Esophagus (tissue), 2 donors: ENCODE data around the gene ISG20L2. TPM values are rescaled to one million over a fixed set of nuclear protein-coding genes. Genes with fewer than 3 reads are reported as not detected.

Experiments used
- H3K27ac ChIP-seq, 2 donors: one replicate each; pipeline ENCODE4 v1.5.1; 2013; ENCODE audit warnings: low read depth in 2 of 2, mild to moderate bottlenecking in 2 of 2, inconsistent platforms in 1 of 2, low read length in 1 of 2, moderate library complexity in 1 of 2
- H3K27me3 ChIP-seq, 2 donors: one replicate each; pipeline ENCODE4 v1.6.1; 2013; ENCODE audit warnings: low read length in 2 of 2, control low read depth in 1 of 2, mild to moderate bottlenecking in 1 of 2; ENCODE audit not compliant: insufficient read depth in 2 of 2, control insufficient read depth in 1 of 2
- H3K36me3 ChIP-seq, 2 donors: one replicate each; pipeline ENCODE4 v1.6.1; 2013; ENCODE audit warnings: low read length in 1 of 2; ENCODE audit not compliant: control insufficient read depth in 2 of 2, insufficient read depth in 2 of 2
- H3K4me1 ChIP-seq, 2 donors: one replicate each; pipeline ENCODE4 v1.6.1; 2013; ENCODE audit warnings: low read length in 1 of 2; ENCODE audit not compliant: control insufficient read depth in 2 of 2, insufficient read depth in 2 of 2
- H3K4me3 ChIP-seq, 2 donors: one replicate each; pipeline ENCODE4 v1.5.1; 2013; ENCODE audit warnings: low read length in 2 of 2, mild to moderate bottlenecking in 2 of 2, low read depth in 1 of 2, moderate library complexity in 1 of 2
- H3K9me3 ChIP-seq, 2 donors: one replicate each; pipeline ENCODE4 v1.6.1; 2013; ENCODE audit warnings: mild to moderate bottlenecking in 2 of 2, low read depth in 1 of 2, low read length in 1 of 2, moderate library complexity in 1 of 2; ENCODE audit not compliant: control insufficient read depth in 2 of 2, insufficient read depth in 1 of 2
- WGBS, 2 donors: extraction: QIAGEN DNeasy Blood & Tissue Kit; methylation state at CpG; one replicate each; pipeline ENCODE4 v1.1.7; 2013; 5-methylcytosine and 5-hydroxymethylcytosine counted together
- polyA plus RNA-seq, 2 donors: library from polyadenylated mRNA; stranded (reverse); fragments of 200-250 nt; gene quantifications; one replicate each; pipeline ENCODE4 v1.2.3, GENCODE V29; 2013
- donor health status: healthy with polysubstance abuse.
- donor health status: Bipolar disorder and iron deficiency.

ISG20L2 gene
- polyA plus RNA-seq, 2 donors: 8.5 to 16.5 TPM

DNA sequence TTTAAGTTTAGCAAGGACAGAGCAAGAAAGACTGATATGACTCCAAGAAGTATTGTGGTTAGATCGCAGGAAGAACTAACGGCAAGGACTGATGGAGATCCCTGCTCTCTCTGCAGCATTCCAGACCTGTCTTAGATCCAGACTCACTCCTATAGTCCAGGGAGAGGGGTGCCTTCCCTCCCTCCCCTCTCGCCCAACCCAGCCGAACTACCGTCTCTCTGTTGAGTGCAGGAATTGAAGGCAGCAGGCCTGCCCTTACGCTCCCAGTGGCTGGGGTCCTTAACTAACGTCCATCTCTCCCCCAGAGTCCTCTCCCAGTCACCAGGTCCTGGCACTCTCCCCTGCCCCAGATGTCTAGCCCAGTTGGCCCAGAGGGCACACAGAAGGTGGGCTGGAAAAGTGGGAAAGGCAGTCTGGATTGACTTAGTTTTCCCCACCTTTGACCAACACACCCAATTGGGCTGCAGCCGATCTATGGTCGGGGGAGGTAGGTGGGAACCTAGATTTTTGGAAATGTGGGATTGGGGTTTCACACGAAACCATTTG, 24.3 kb downstream of the ISG20L2 start:
- Histone ChIP-seq H3K27ac (peak overlapping the region; percentile 65 to 87), H3K9me3 (no peaks in the 10 kb centered on the region), H3K36me3 (peaks cover 0 to 10% of the 10 kb centered on the region in 2 donors), H3K4me3 (peak overlapping the region; percentile 52 to 61), H3K4me1 (peaks cover 13 to 32% of the 10 kb centered on the region in 2 donors), H3K27me3 (no peaks in the 10 kb centered on the region)
- 35 to 43% methylated on average over 10 of the region's 10 CpGs for WGBS, 2 donors

DNA sequence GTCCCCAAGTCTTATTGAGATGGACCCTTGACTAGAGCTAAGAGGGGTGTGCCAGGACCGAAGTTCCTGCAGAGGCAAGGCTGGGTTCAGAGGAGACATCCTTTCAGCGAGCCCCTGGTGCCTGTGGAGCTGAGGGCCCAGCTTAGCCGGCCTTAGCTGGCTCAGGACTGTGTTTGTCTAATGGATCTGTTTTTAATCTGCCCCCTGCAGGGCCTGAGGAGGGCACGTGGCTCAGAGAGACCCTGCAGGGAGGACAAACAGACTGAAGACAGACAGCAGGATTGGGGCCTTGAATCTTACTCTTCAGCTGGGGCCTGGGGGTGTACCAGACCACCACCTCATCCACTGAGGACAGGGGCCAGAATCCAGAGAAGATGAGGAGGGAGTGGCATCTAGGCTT, 24.8 kb downstream of the ISG20L2 start:
- peaks cover 0 to 15% of the 10 kb centered on the region in 2 donors for H3K36me3 ChIP-seq
- H3K27me3 ChIP-seq: no peaks in the 10 kb centered on the region
- H3K27ac ChIP-seq: peak overlapping the region in 1 of 2 donors; percentile 87
- no peaks in the 10 kb centered on the region for H3K9me3 ChIP-seq
- 26 to 38% methylated on average over 4 of the region's 4 CpGs for WGBS, 2 donors
- H3K4me3 ChIP-seq: peak overlapping the region; percentile 52 to 61
- H3K4me1 ChIP-seq: peaks cover 13 to 27% of the 10 kb centered on the region in 2 donors

DNA sequence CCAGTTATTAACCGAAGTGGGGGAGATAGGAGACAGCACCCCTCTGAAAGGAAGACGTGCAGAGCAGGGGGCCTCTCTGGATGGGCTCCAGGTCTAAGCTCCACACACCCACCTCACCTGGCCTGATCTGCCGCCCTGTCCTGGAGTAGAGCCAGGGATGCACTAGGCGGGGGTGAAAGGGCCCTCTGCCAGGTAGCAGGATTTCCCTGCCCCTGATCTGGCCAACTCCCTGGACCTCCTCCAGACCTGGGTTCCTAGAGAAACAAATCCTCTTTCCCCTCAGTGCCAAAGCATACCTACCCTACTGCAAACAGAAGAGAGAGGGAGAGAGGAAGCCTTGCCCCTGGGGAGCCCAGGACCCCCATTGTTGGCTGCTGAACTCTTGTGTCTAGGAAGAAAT, 25.2 kb downstream of the ISG20L2 start:
- H3K4me1 ChIP-seq: peaks cover 13 to 25% of the 10 kb centered on the region in 2 donors
- H3K27ac ChIP-seq: peak overlapping the region in 1 of 2 donors; percentile 47
- H3K27me3 ChIP-seq: no peaks in the 10 kb centered on the region
- H3K9me3 ChIP-seq: no peaks in the 10 kb centered on the region
- peak overlapping the region; percentile 52 to 61 for H3K4me3 ChIP-seq
- 49 to 52% methylated on average over 4 of the region's 4 CpGs for WGBS, 2 donors
- H3K36me3 ChIP-seq: peaks cover 0 to 15% of the 10 kb centered on the region in 2 donors

DNA sequence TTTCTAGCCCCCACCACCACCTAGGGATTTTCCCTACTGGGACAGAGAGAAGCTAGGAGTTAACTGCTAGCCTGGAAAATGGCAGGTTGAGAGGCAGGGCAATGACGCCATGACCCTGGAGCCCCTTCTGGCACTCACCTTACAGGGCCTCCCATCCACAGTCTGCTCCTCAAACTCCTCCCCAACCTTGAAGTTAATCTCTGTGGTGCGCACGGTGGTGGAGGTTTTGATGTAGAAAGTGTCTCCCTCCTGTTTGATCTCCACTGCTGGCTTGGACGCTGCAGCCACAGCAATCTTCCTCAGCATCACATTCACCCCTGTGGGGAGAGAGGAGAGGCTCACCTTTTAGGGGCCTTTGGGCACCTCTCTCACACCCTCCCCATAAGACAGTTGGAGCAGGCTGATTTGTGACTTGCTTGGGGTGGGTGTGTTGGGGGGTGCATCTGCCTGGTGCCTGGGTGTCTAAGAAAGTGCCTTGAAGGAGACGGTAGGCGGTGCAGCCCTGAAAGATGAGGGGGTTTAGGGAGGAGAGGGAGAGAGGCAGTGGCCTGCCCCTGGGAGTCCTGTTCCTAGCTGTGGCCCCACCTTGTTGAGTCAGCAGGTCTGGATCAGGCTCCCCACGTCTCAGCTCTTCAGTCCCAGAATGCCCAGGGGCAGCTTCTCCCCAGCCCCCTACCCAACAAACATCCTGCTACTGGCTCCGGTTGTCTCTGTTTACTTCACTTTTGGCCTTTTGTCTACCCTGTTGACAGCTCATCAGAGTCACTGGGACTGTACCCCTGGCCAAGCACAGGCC, 27.6 kb downstream of the ISG20L2 start:
- Histone ChIP-seq H3K27me3 (no peaks in the 10 kb centered on the region), H3K4me3 (no peak overlapping the region), H3K9me3 (no peaks in the 10 kb centered on the region), H3K4me1 (peaks cover 10 to 15% of the 10 kb centered on the region in 2 donors), H3K27ac (peak overlapping the region in 1 of 2 donors; percentile 51), H3K36me3 (peaks cover 0 to 15% of the 10 kb centered on the region in 2 donors)
- WGBS, 2 donors: 70 to 75% methylated on average over 8 of the region's 8 CpGs

DNA sequence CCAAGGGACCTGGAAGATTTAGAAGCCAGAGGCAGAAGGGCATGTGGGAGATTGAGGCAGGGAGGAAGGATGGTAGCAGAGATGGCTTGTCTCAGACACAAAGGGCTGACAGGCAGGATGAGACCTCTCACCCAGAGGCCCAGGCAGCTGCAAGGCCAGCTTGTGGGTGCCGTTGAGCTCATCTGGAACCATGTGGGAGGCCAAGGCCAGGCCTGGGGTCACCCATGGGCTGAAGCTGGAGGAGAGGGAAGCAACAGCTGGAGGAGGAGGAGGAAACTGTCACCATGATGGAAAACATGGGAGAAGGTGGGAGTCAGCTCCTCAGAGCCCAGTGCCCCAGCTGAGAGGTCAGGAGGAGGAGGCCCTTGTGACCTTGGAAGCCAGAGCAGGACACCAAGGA, 29.6 kb downstream of the ISG20L2 start:
- no peak overlapping the region for H3K27ac ChIP-seq
- 75 to 85% methylated on average over 1 of the region's 1 CpG for WGBS, 2 donors

DNA sequence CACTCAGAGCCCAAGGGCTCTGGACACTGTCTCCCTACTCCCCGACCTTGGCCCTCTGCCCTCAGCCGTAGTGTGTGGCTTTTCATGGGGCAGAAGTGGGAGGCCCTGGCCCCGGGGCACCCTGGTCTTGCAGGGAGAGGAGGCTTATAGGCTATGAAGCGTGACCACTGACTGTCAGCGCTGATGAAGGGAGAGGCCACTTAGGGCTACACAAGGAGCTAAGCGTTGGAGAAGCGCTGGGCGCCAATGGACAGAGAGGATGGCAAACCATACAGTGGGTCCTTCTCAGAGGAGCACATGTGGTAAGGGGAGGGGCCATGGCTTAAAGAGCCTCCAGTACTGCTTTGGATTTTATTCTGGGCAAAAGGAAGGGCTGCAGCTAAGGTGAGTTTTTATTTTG, 31.1 kb downstream of the ISG20L2 start:
- H3K27ac ChIP-seq: no peak overlapping the region
- peaks cover 6 to 19% of the 10 kb centered on the region in 2 donors for H3K4me1 ChIP-seq
- no peaks in the 10 kb centered on the region for H3K27me3 ChIP-seq
- 59 to 65% methylated on average over 8 of the region's 8 CpGs for WGBS, 2 donors
- no peak overlapping the region for H3K4me3 ChIP-seq
- peaks cover 0 to 15% of the 10 kb centered on the region in 2 donors for H3K36me3 ChIP-seq
- no peaks in the 10 kb centered on the region for H3K9me3 ChIP-seq

More for the DNA sequence above, 29.6 kb downstream of the ISG20L2 start:
- Histone ChIP-seq H3K4me1 (peaks cover 6 to 14% of the 10 kb centered on the region in 2 donors), H3K27me3 (no peaks in the 10 kb centered on the region), H3K4me3 (no peak overlapping the region), H3K36me3 (peaks cover 0 to 15% of the 10 kb centered on the region in 2 donors), H3K9me3 (no peaks in the 10 kb centered on the region)

DNA sequence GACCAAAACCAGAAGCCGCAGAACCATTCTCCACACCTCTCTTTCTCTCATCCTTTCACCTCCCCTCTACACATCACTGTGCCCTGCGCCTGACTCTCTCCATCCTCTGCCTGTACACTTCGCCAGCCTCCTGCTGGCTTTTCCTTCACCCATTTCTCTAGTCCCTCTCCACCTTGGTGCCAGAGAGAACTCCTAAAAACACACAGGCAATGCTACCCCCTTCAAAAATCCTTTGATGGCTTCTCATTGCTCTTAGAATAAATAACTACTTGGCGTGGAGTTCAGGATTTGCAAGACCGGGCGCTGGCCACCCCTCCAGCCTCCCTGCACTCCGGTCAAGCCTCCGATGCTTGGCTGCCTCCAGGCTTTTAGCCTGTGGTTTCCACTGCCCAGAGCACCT, 31.8 kb downstream of the ISG20L2 start:
- no peaks in the 10 kb centered on the region for H3K9me3 ChIP-seq
- H3K4me3 ChIP-seq: no peak overlapping the region
- H3K36me3 ChIP-seq: peaks cover 0 to 15% of the 10 kb centered on the region in 2 donors
- 89 to 90% methylated on average over 8 of the region's 8 CpGs for WGBS, 2 donors
- H3K27ac ChIP-seq: no peak overlapping the region
- H3K27me3 ChIP-seq: no peaks in the 10 kb centered on the region
- H3K4me1 ChIP-seq: peaks cover 6 to 26% of the 10 kb centered on the region in 2 donors

DNA sequence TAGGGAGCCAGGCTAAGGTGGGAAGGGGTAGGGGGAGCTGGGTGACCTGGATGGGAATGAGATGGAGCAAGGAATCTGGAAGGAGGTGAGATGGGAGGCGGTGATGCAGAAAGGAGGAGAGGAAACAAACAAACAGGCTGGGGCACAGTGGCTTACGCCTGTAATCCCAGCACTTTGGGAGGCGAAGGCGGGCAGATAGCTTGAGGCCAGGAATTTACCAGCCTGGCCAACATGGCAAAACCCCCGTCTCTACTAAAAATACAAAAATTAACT, 33.9 kb downstream of the ISG20L2 start:
- WGBS, 2 donors: 52 to 78% methylated on average over 5 of the region's 5 CpGs
- Histone ChIP-seq H3K36me3 (peaks cover 0 to 5% of the 10 kb centered on the region in 2 donors), H3K27ac (peak overlapping the region; percentile 69 to 88), H3K4me3 (peak overlapping the region in 1 of 2 donors; percentile 7), H3K27me3 (no peaks in the 10 kb centered on the region), H3K9me3 (no peaks in the 10 kb centered on the region), H3K4me1 (peaks cover 0 to 37% of the 10 kb centered on the region in 2 donors)

DNA sequence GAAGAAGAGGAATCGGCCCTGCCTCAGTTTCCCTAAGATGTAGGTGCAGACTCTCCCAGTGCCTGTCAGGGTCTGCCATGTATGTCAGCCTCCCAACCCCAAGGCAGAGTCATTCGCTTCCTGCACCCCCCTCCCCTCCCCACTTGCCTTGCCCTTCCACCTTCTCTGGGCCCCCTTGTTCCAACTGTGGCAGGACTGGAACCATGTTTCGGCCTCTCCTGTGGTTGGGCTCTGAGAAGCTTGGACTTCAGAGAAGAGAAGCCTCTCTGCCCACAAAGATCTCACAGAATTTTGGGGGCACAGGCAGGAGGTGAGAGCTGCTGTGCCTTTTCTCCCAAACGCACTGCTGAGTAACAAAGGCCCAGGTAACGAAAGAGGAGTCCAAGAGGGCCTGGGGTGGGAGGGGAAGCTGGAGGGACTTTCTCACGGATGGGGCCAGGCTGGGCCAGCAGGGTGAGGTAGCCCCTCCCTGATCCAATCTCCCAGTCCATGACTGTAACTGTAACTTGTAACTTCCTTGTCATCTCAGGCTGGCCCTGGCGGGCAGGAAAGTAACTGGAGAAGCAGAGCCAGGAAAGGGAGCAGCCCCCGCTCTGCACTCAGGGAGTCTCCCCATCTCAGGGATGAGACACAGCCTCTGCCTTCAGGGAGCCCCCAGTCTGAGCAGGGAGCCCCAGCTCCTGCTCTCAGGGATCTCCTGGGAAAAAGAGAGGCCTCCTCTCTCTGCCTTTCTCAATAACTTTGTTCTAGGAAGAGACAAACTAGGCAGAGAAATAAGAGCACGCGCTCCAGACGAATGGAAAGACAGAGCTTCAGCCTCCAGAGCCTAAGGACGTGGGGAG, 34.5 kb downstream of the ISG20L2 start:
- Histone ChIP-seq H3K27ac (peak overlapping the region; percentile 88), H3K4me1 (peaks cover 0 to 38% of the 10 kb centered on the region in 2 donors), H3K36me3 (peaks cover 0 to 3% of the 10 kb centered on the region in 2 donors), H3K4me3 (peak overlapping the region in 1 of 2 donors; percentile 7), H3K27me3 (no peaks in the 10 kb centered on the region), H3K9me3 (no peaks in the 10 kb centered on the region)
- WGBS, 2 donors: 55 to 62% methylated on average over 12 of the region's 12 CpGs
